GM21723 (cell line): Measurements from ENCODE around the gene FAM221B.

Source experiments
- ATAC-seq: cut with Tn5 transposase; IDR thresholded peaks from one replicate; pipeline ENCODE4 v1.9.1; 2021; ENCODE audit warnings: mild to moderate bottlenecking, moderate library complexity; ENCODE audit not compliant: unreplicated experiment

FAM221B gene, protein sequence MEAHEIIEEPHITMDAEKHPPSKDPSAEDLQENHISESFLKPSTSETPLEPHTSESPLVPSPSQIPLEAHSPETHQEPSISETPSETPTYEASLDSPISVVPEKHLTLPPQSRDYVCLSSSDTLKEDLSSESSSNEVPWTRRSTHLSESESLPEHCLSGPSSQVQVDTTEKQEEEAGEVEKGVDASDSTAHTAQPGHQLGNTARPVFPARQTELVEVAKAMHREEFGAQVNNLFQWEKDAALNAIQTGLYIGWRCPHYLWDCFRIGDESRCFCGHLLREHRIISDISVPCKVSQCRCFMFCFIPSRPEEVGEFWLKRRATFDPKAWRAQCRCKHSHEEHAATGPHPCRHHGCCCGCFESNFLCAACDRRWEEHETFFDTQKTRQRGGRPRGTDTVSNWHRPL

DNA sequence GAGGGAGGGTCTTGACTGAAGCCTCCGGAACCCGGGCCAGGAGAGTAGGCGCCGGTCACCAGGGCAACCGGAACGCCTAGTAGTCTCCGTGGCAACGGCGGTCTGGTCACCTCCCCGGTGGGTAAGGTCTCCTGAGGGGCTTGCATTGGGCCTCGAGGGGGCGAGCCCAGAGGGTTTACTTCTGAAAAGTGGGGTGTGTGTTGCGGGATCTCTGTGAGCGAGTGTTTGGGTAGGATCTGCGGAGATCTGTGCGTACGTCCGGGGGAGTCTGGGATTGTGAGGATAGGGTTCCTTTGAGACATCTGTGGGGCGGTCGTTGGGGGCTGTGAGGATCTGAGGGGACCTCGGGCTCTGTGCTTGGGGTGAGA, at the start of gene FAM221B:
TSS of gene FAM221B (minus strand) at position 17 of the 368 bp plus-strand sequence. CDS start 2,571 bp downstream, outside the sequence.
- peak; percentile 4 for ATAC-seq

GRCh38 chr9:35872505-35872904, 44.0 kb upstream of the FAM221B start:
- ATAC-seq, result no peak

DNA sequence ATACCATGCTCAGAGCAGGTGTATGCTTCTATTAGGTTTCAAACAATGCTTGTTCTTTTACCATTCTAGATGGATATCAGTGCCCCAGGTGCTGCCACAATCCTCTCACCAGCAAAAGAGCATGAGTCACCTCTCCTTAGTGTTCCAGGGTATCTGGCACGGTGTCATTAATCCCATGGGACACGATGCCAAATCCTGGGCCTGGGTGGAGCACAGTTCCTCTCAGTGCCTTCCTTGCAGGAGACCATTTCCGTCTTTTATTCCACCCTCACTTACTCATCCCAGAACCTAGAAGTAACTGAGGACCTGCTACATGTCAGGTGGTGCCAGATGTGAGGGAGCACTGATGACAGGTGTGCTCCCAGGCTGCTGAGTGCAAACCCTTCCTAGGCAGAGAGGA, 43.0 kb upstream of the FAM221B start:
- ATAC-seq, result no peak

GRCh38 chr9:35870351-35870923, 41.9 kb upstream of the FAM221B start, which contains the start of gene OR13J1:
TSS of gene OR13J1 (minus strand) at chr9:35870401. CDS start at chr9:35870401, 0 bp downstream.
- ATAC-seq, result no peak

DNA sequence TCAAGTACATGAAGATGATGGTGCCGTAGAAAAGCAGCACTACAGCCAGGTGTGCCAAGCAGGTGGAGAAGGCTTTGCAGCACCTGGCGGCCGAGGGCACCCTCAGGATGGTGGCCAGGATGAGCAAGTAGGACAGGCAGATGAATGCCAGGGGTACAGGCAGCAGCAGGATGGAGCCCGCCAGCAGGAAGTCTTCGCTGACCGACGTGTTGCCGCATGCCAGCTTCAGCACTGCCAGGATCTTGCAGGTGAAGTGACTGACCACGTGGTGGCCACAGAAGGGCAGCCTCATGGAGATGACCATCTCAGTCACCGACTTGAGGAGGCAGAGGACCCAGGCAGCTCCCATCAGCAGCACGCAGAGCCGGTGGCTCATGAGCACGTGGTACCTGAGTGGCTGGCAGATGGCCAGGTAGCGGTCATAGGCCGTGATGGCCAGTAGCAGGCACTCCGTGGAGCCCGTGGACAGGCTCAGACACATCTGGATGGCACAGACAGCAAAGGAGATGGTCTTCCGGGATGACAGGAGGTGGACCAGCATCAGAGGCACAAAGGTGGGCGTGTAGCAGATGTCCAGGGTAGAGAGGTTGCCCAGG, 41.2 kb upstream of the FAM221B start:
- ATAC-seq, result no peak

DNA sequence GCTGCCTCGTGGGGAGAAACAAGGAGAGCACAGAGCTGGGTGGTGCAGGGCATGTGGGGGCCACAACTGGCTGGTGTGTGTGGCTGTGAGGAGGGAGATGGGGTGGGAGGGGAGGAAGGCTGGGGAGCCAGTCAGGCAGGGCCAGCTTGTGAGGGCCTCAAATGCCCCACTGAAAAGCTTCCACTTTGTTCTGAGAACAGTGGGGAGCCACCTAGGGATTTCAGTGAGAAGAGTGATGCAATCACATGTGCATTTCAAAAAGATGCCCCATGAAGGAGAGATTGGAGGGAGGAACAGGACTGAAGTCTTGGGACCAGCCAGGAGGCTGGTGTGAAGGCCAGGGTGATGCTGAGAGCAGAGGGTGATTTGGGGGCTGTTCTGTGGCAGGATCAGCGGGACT, 40.4 kb upstream of the FAM221B start:
- no peak for ATAC-seq

DNA sequence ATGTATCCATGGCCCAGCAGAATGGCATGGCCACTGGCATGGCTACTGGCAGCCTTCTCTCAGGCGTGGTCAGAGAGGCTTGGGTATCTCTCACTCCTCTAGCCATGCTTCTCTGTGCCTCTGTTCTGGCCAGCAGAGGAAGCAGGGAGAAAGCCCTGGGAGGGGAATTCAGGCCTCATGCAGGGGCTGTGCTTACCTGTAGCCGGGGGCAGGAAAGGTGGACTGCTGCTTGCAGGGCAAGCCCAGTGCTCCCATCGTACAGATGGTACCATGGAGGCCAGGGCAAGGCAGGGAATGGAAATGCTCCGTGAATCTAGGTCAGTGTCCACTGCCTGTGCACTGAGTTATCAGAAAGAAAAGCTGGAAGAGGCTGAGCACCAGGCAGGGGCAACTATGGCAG, 39.0 kb upstream of the FAM221B start:
- ATAC-seq, result no peak

DNA sequence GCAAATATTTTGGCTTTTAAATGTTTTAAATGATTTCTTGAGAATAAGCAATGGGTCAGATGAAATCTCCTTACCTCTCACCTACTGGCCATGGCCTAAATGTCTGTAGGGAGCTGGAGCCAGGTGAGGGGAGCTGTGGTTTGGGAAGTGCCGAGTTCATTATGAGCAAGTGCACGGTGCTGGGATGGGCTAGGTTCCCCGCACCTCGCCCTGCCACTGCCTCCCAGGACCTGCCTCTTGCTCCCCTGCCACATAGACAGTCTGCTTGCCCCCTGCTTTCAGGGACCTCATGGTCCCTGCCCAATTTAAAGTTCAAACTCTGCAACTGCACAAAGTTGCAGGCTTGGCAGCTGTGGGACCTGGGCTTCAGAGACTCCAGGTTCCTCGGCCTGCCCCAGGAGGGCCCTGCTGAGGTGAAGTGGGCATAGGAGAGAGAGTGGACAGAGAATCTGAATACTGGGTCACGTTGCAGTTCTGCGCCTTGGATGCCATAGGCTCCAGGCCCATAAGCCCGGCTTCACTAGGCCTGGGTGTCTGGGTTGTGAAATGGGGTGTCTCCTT, 36.2 kb upstream of the FAM221B start:
- ATAC-seq, result no peak

DNA sequence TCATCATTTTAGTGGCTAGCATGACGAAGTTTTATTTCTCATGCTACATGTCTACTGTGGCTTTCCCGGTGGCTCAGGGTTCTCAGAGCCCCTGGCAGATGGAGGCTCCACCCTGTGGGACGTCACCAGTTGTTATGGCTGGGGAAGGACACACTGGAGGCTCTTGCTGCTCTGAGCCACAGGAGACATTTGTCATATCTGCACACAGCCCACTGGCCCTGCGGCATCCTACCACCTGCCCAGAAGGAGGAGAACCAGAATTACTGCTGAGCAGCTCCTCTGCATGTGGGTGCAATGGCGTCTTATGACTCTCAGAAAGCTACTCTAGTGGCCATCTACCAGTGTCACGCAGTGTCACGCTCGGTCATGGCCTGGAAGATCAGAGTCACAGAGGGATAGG, 35.1 kb upstream of the FAM221B start:
- no peak for ATAC-seq

DNA sequence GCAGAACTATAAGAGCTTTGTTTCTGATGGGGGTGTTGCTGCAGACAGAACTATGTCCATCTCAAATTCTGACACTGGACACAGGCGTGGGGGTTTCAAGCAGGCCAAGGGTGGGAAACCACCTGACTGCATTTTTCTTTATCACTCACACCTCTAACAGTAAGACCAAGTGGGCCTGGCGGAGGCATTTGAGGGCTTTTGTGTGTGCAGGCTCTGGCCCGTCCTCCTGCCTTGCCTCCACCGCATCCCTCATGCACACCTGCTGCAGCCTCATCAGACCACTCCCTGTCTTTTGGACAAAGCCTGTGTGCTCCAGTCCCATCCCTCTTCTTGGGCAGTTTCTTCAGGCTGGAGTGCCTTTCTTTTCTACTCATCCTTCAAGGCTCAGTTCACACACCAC, 33.8 kb upstream of the FAM221B start:
- no peak for ATAC-seq

DNA sequence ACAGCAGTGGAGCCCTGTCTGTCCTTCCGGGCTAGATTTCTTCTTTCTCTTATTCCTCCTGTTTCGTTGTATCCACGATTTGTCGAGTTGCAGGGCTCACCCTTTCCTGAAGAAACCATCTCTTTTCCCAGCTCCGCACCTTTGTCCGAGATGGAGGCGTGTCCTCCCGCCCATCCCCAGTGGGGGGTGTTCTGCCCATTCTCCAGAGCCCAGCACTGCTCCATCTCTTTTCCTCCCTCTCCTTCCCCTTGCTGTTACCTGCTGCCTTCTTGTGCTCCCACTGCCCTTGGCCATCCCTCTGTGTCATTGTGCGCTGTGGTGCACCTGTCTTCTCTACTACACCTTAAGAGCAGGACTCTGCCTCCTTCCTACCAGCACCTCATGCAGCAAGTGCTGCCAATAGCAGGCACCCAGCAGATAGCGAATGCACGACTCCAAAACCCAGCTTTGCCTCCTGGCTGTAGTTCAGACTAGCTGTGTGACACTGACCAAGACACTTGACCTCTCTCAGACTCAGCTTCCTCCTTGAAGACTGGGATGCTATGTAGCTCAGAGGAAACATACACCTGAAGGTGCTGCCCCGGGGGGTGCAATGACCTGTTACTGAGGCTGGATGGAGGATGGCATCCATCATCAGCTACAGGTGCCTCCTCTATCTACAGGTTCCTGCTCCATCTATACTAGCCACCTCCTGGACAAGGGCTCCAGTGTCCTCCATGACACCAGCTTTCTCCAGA, 32.8 kb upstream of the FAM221B start:
- ATAC-seq, result no peak

DNA sequence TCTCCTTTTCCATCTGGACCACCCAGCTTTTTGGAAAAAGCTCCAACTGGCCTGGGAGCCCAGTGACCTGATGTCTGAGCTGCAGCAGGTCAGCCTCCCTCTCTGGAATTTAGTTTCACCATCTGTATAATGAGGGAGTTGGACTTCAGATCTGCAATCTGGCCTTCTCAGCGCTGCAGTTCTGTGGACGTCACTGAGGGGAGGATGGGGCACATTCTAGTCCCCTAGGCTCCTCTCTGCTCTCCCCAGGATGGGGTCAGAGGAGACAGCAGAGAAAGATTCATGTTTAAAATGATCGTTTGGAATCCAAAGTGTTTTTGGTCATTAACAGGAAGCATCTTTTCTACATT, 31.4 kb upstream of the FAM221B start:
- no peak for ATAC-seq

GRCh38 chr9:35859310-35859989, 30.9 kb upstream of the FAM221B start:
- no peak for ATAC-seq

DNA sequence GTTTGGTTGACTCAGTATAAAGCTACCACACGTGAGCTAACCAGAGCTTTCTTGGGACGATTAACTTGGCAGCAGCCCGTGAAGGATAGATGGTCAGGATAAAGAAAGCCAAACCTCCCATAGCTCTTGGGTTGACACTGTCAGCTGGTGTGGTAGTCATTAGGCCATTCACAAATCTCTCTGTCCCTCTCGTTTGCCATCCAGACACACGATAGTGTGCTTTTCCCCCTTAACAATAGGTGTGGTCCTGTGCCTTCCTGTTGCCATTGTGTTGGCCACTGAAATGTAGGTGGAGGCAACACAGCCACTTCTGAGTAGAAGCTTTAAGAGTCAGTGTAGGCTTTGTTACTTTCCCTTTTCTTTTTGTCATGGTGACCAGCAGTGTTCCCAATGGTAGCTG, 29.9 kb upstream of the FAM221B start:
- ATAC-seq, result no peak

DNA sequence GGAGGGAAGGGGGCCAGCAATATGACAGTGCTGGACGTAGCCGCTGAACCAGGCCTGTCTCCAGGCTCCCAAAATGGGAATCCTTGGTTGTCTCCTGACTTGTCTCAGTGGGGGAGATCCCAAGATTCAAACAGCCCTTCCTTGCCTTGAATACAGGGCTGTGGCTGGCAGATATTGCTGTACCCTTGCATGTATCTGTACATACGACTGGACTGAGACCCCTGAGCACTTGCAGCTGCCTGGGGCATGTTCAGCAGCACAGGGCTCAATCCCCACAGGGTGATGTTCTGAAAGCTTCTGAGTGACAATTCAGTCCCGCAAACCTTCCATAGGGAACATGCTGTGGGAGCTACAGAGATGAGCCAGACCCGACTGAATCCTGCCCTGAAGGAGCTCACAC, 28.4 kb upstream of the FAM221B start:
- no peak for ATAC-seq

DNA sequence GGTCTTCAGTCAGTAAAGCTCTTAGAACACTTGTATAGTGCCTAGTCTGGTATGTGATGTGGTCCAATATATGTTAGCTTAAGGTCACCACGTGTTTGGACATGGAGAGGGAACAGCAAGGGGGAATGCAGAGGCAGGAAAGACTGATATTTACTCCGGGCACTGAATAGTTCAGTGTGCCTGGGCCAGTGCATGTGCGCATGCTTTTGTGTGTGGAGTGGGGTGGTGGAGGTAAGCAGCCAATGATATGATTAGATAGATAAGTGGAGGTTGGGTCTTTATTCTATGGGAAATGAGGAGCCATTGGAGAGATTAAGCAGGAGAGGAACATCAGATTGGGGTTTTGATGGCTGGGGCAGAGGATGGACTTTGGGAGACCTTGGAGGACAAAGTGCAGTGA, 27.7 kb upstream of the FAM221B start:
- ATAC-seq, result no peak

DNA sequence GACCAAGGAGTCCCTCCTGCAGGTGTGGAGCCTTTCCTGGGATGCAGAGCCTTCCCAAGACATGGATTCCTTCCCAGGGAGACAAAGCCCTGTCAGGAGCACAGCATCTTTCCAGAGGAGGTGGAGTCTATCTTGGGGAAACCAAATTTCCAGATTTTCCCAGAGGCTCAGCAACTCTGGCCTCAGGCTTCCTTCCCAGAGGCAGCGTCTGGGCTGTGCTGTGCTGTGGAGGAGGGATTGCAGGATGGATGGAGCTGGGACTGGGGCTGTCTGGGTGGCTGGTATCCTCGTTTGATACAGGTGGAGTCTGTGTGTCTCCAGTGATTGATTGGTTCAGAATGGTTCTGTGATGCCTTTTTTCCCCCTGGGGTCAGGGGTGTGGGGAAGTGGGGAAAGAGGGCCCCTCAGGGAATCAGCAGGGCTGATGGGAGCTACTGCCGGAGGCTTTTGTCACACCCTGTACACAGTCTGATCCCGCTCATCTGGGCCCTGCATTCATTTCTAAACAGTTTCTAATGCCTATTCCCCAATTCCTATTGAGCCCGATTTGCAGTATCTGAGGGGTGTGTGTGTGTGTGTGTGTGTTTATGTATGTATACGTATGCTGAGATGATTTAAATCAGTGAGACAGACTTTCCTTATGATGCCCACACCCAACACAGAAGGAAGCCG, 25.7 kb upstream of the FAM221B start:
- ATAC-seq, result no peak

DNA sequence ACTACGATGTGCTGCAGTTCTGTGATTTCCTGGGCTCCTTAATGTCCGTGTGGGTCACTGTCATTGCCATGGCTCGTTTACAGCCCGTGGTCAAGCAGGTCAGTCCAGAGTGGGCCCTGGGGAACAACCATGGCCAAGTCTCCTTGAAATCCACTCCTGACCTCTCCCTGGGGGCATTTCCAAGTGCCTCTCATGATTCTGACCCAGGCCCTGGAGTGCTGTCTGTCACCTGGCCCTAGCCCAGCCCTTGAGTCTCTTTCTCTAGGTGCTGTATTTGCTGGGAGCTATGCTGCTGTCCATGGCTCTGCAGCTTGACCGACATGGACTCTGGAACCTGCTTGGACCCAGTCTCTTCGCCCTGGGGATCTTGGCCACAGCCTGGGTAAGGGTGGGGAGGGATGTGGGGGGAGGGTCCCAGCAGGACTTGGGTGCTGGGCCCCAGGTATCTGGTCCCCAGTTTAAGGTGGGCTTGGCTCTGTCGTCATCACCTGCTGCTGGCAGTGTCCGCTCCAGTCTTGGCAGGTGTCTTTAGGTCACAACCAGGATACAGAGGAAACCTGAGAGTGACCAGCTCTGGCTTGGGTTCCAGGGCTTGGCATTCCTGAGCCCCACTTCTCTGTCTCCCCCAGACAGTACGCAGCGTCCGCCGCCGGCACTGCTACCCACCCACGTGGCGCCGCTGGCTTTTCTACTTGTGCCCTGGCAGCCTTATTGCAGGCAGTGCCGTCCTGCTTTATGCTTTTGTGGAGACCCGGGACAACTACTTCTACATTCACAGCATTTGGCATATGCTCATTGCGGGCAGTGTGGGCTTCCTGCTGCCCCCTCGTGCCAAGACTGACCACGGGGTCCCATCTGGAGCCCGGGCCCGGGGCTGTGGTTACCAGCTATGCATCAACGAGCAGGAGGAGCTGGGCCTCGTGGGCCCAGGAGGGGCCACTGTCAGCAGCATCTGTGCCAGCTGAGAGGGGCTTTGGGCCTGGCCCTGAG, 24.6 kb upstream of the FAM221B start:
- no peak for ATAC-seq

GRCh38 chr9:35852267-35852815, 23.8 kb upstream of the FAM221B start:
- no peak for ATAC-seq
